ENCODE results near the gene ASB8.

DNA sequence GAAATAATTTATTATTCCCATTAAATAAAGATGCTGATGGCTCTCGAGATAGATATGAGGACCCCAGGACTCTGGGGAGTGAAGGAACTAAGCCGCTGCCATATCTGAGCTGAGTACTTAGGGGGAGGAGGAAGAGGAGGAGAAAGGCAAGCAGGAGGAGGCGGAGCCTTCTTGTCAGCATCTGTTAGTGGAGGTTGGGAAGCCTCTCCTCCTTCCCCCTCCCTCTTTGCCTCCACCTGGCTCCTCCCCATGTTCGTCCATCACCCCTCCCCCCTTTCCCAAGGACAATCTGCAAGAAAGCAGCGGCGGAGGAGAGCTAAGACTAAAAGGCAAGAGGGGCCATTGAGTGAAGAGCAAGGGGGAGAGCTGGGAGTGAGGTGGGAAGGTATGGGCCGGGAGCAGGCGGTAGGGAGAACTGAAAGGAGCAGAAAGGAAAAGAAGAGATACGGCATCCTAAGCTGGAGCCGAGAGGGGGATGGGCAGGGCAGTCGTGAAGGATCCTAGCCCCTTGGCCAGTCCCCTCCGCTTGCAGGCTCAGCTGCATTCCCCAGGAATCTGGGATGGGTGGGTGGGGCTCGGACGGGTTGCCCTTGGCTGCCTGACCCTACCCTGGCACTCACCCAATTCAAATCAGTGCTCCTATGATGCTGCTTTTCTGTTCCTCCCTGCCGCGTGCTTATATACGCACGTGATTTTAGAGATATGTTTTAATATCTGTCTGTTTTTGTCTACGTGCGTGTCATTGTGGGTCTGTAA is 38.1 kb downstream of the ASB8 start, which contains the start of gene PFKM:
- TF ChIP-seq EZH2 (IDR thresholded peaks at IDR 0.05; ENCODE audit: insufficient read depth, poor library complexity, severe bottlenecking) (no peak), EZH2phosphoT487 (IDR thresholded peaks at IDR 0.05; ENCODE audit: insufficient read depth, low read depth) (no peak)
